H1 (cell line): ENCODE measurements around the gene CDC5L. TPM values are rescaled to one million over a fixed set of nuclear protein-coding genes. Genes with fewer than 3 reads are reported as not detected.

ENCODE experiments used
- CTCF ChIA-PET: fragments of 300-600 bp; sonication (Branson Sonifier 250); formaldehyde crosslinking; loops from one replicate; lab custom pipeline; 2021; ENCODE audit not compliant: partially characterized antibody; lab: Charles Lee
- POLR2A ChIA-PET: fragments of 300-600 bp; sonication (Branson Sonifier 250); formaldehyde crosslinking; loops from one replicate; lab custom pipeline; 2021; ENCODE audit warnings: inconsistent platforms; ENCODE audit not compliant: partially characterized antibody; lab: Charles Lee
- DNase-seq, 2 experiments: peaks; one replicate each; pipeline versions ENCODE4 v3.0.0 to v3.0.0-alpha.2; 2010 to 2022; ENCODE audit warnings: low spot score in 2 of 2, low read depth in 1 of 2, mixed read lengths in 1 of 2
- FAIRE-seq: peaks from 2 replicates; lab custom pipeline; 2011; peaks lifted over from hg19 to GRCh38; lab: Jason Lieb, UNC
- H2AFZ ChIP-seq: 2 replicates; pipeline ENCODE4 v1.8.1; 2012; ENCODE audit warnings: low read length, inconsistent platforms
- H2AK5ac ChIP-seq: 2 replicates; pipeline ENCODE4 v1.6.1; 2013; ENCODE audit warnings: low read depth, low read length
- H2BK120ac ChIP-seq: replicated peaks from 2 replicates; pipeline ENCODE3; 2013; ENCODE audit warnings: low read depth, low read length, inconsistent platforms
- H2BK12ac ChIP-seq: 2 replicates; pipeline ENCODE4 v1.6.1; 2013; ENCODE audit warnings: low read depth, low read length
- H2BK15ac ChIP-seq: 2 replicates; pipeline ENCODE4 v1.6.1; 2013; ENCODE audit warnings: low read length
- H2BK20ac ChIP-seq: 2 replicates; pipeline ENCODE4 v1.6.1; 2013; ENCODE audit warnings: low read length
- H2BK5ac ChIP-seq: 2 replicates; pipeline ENCODE4 v1.6.1; 2013; ENCODE audit warnings: low read depth, low read length
- H3K14ac ChIP-seq: 2 replicates; pipeline ENCODE4 v1.6.1; 2013; ENCODE audit warnings: inconsistent platforms; ENCODE audit not compliant: insufficient read length
- H3K18ac ChIP-seq: 2 replicates; pipeline ENCODE4 v1.6.1; 2013; ENCODE audit warnings: low read length; ENCODE audit errors: extremely low read depth
- H3K23ac ChIP-seq: 2 replicates; pipeline ENCODE4 v1.6.1; 2013; ENCODE audit warnings: inconsistent platforms; ENCODE audit not compliant: insufficient read length
- H3K23me2 ChIP-seq: 2 replicates; pipeline ENCODE4 v1.6.1; 2013; ENCODE audit warnings: low read depth, low read length
- H3K27ac ChIP-seq: 2 replicates; pipeline ENCODE4 v1.6.1; 2011; ENCODE audit warnings: low read depth, low read length, inconsistent platforms
- H3K27me3 ChIP-seq, 4 experiments: replicated peaks in 1 of 4; 1 replicate in 1 of 4; 2 replicates in 3 of 4; pipeline versions ENCODE4 v1.6.1 to v1.8.1; 2011 to 2013; ENCODE audit warnings: low read length in 3 of 4, mild to moderate bottlenecking in 3 of 4, inconsistent platforms in 2 of 4, mixed read lengths in 2 of 4, moderate library complexity in 1 of 4; ENCODE audit not compliant: control insufficient read depth in 3 of 4, insufficient read depth in 3 of 4; ENCODE audit errors: extremely low read depth in 1 of 4
- H3K36me3 ChIP-seq, 4 experiments: 2 replicates each; pipeline versions ENCODE4 v1.6.1 to v1.8.1; 2011 to 2013; ENCODE audit warnings: mild to moderate bottlenecking in 4 of 4, low read length in 3 of 4, moderate library complexity in 2 of 4, control low read depth in 1 of 4, inconsistent platforms in 1 of 4; ENCODE audit not compliant: insufficient read depth in 4 of 4, control insufficient read depth in 2 of 4
- H3K4ac ChIP-seq: replicated peaks from 2 replicates; pipeline ENCODE3; 2013; ENCODE audit warnings: low read length, low read depth, mixed read lengths, inconsistent platforms; ENCODE audit not compliant: insufficient read length
- H3K4me1 ChIP-seq, 4 experiments: replicated peaks in 1 of 4; 1 replicate in 1 of 4; 2 replicates in 3 of 4; pipeline versions ENCODE4 v1.6.1 to v1.8.1; 2011 to 2013; ENCODE audit warnings: low read length in 3 of 4, inconsistent platforms in 2 of 4, mixed read lengths in 1 of 4; ENCODE audit not compliant: insufficient read depth in 4 of 4, control insufficient read depth in 3 of 4
- H3K4me2 ChIP-seq, 2 experiments: 2 replicates each; pipeline versions ENCODE4 v1.6.1 to v1.8.1; 2011 to 2013; ENCODE audit warnings: low read depth in 2 of 2, low read length in 2 of 2, control low read depth in 1 of 2, inconsistent platforms in 1 of 2, mild to moderate bottlenecking in 1 of 2; ENCODE audit not compliant: insufficient read depth in 1 of 2
- H3K4me3 ChIP-seq, 4 experiments: fragments of 200-600, 300-600 bp in 1 of 4; sonication (generic), shearing (Covaris generic), sonication (Bioruptor Twin) in 1 of 4; 2 replicates each; pipeline versions ENCODE4 v1.5.1 to v1.8.1; 2011 to 2016; ENCODE audit warnings: low read length in 4 of 4, low read depth in 3 of 4, control low read depth in 2 of 4, inconsistent platforms in 2 of 4, mild to moderate bottlenecking in 2 of 4, mixed read lengths in 1 of 4, moderate library complexity in 1 of 4; ENCODE audit not compliant: insufficient read depth in 2 of 4; ENCODE audit errors: extremely low read depth in 1 of 4
- H3K56ac ChIP-seq: replicated peaks from 2 replicates; pipeline ENCODE3; 2013; ENCODE audit warnings: low read depth, mild to moderate bottlenecking, mixed read lengths, low read length, inconsistent platforms; ENCODE audit not compliant: insufficient read length
- H3K79me1 ChIP-seq: 2 replicates; pipeline ENCODE4 v1.6.1; 2013; ENCODE audit warnings: low read depth, low read length, control low read depth
- H3K79me2 ChIP-seq, 2 experiments: 2 replicates each; pipeline versions ENCODE4 v1.6.1 to v1.8.1; 2012 to 2013; ENCODE audit warnings: low read length in 2 of 2, mild to moderate bottlenecking in 2 of 2, inconsistent platforms in 1 of 2; ENCODE audit not compliant: insufficient read depth in 2 of 2, control insufficient read depth in 1 of 2
- H3K9ac ChIP-seq, 4 experiments: replicated peaks in 1 of 4; 1 replicate in 1 of 4; 2 replicates in 3 of 4; pipeline versions ENCODE4 v1.6.1 to v1.8.1; 2011 to 2013; ENCODE audit warnings: low read depth in 3 of 4, low read length in 3 of 4, control low read depth in 2 of 4, mild to moderate bottlenecking in 2 of 4, moderate library complexity in 2 of 4, inconsistent platforms in 1 of 4; ENCODE audit errors: extremely low read depth in 1 of 4
- H3K9me3 ChIP-seq, 2 experiments: 2 replicates each; pipeline versions ENCODE4 v1.6.1 to v1.8.1; 2012 to 2013; ENCODE audit warnings: mild to moderate bottlenecking in 2 of 2, moderate library complexity in 2 of 2, control low read depth in 1 of 2, inconsistent platforms in 1 of 2, low read depth in 1 of 2, low read length in 1 of 2, mixed read lengths in 1 of 2; ENCODE audit not compliant: insufficient read depth in 2 of 2
- H4K20me1 ChIP-seq, 2 experiments: replicated peaks in 1 of 2; 2 replicates each; pipeline versions ENCODE3 to v1.8.1; 2011 to 2013; ENCODE audit warnings: inconsistent platforms in 2 of 2, low read length in 2 of 2, mild to moderate bottlenecking in 1 of 2; ENCODE audit not compliant: insufficient read depth in 2 of 2, control insufficient read depth in 1 of 2
- H4K5ac ChIP-seq: 2 replicates; pipeline ENCODE4 v1.6.1; 2013; ENCODE audit warnings: low read length, low read depth, mixed read lengths, inconsistent platforms; ENCODE audit not compliant: insufficient read length
- H4K8ac ChIP-seq: 2 replicates; pipeline ENCODE4 v1.8.0; 2013; ENCODE audit warnings: mild to moderate bottlenecking, moderate library complexity, low read length, inconsistent platforms; ENCODE audit not compliant: insufficient read depth; ENCODE audit errors: extremely low read depth
- H4K91ac ChIP-seq: replicated peaks from 2 replicates; pipeline ENCODE3; 2013; ENCODE audit warnings: low read length, mixed read lengths, inconsistent platforms; ENCODE audit not compliant: insufficient read length
- BACH1 ChIP-seq: IDR thresholded peaks from 2 replicates; pipeline ENCODE4 v1.6.1; 2012; ENCODE audit warnings: low read length, improper control_type of control experiment
- CTBP2 ChIP-seq: IDR thresholded peaks from 2 replicates; pipeline ENCODE4 v1.7.0; 2011; ENCODE audit warnings: borderline replicate concordance, mild to moderate bottlenecking, moderate library complexity, mixed read lengths, low read length; ENCODE audit not compliant: insufficient read depth, insufficient read length
- EGR1 ChIP-seq: IDR thresholded peaks from 2 replicates; pipeline ENCODE4 v1.6.1; 2011; ENCODE audit warnings: low read depth, low read length, borderline replicate concordance
- GABPA ChIP-seq: IDR thresholded peaks from 2 replicates; pipeline ENCODE4 v1.6.1; 2011; ENCODE audit warnings: mild to moderate bottlenecking, low read length, moderate library complexity, borderline replicate concordance; ENCODE audit not compliant: insufficient read depth
- JUND ChIP-seq: IDR thresholded peaks from 2 replicates; pipeline ENCODE4 v1.6.1; 2011; ENCODE audit warnings: mild to moderate bottlenecking, improper control_type of control experiment, low read length
- KDM4A ChIP-seq: IDR thresholded peaks from one replicate; pipeline ENCODE4 v1.7.1; 2012; ENCODE audit warnings: low read depth, mild to moderate bottlenecking, moderate library complexity, low read length, inconsistent platforms; ENCODE audit not compliant: severe bottlenecking
- RFX5 ChIP-seq: IDR thresholded peaks from 2 replicates; pipeline ENCODE4 v1.6.1; 2011; ENCODE audit warnings: low read depth, low read length, improper control_type of control experiment, borderline replicate concordance
- SUZ12 ChIP-seq: fragments of 200-600 bp; sonication (generic); IDR thresholded peaks from 2 replicates; pipeline ENCODE4 v1.6.1; 2012; ENCODE audit warnings: mild to moderate bottlenecking, inconsistent platforms, low read length, moderate library complexity, mixed read lengths
- TCF12 ChIP-seq: IDR thresholded peaks from 2 replicates; pipeline ENCODE4 v1.6.1; 2011; ENCODE audit warnings: low read depth, mild to moderate bottlenecking, low read length
- TEAD4 ChIP-seq: IDR thresholded peaks from 2 replicates; pipeline ENCODE4 v1.6.1; 2012; ENCODE audit warnings: low read depth, low read length, inconsistent platforms, mixed read lengths
- USF2 ChIP-seq: IDR thresholded peaks from 2 replicates; pipeline ENCODE4 v1.6.1; 2011; ENCODE audit warnings: low read length, improper control_type of control experiment
- WGBS, 2 experiments: shearing (Covaris generic) in 1 of 2; methylation state at CpG; one replicate each; pipeline versions ENCODE4 v1.1.6 to v1.1.7; 2013 to 2015; ENCODE audit warnings: low lambda C conversion rate in 2 of 2, mixed read lengths in 2 of 2, inconsistent platforms in 1 of 2, low coverage in 1 of 2, missing lambda C conversion rate in 1 of 2; ENCODE audit not compliant: insufficient replicate concordance in 2 of 2, insufficient coverage in 1 of 2, insufficient read length in 1 of 2; ENCODE audit errors: extremely low coverage in 1 of 2, missing lambda C conversion rate in 1 of 2; 5-methylcytosine and 5-hydroxymethylcytosine counted together
- polyA plus RNA-seq, 7 experiments: library from polyadenylated mRNA; depleted of rRNA in 3 of 7; stranded (reverse) in 5 of 7; unstranded in 2 of 7; fragments of >200 nt in 5 of 7; fragments of 200-250 nt in 2 of 7; gene quantifications; 1 replicate in 5 of 7; 2 replicates in 1 of 7; 4 replicates in 1 of 7; pipeline versions ENCODE4 v1.2.1 to v1.2.3, GENCODE V29; 2011 to 2013; ENCODE audit warnings: missing spikeins in 2 of 7, mixed read lengths in 2 of 7
- total RNA-seq: library from RNA; stranded (reverse); fragmentation: NEBNext Ultra II Directional; extraction: Animal tissue kit (Norgen Biotek cat#: 25700); gene quantifications from 2 replicates; pipeline ENCODE4 v1.2.1, GENCODE V29; 2021

Gene CDC5L
- total and polyA plus RNA-seq, 2 of the 8 experiments (the other 6 are each of a cell fraction or from before 2014, with no cell fraction given), result 8.4 to 32.8 TPM

- Histone ChIP-seq H3K27ac (no peak overlapping the region), H4K91ac (no peak overlapping the region), H3K9me3 (no peaks in the 10 kb centered on the region; a peak in 2 of 4 replicates), H2BK12ac (no peak overlapping the region), H4K8ac (no peak overlapping the region), H3K23ac (no peak overlapping the region), H3K56ac (no peak overlapping the region), H3K14ac (no peak overlapping the region), H3K4me3 (no peak overlapping the region), H3K18ac (no peak overlapping the region), H4K20me1 (peaks cover 0 to 2% of the 10 kb centered on the region in 2 experiments), H2AFZ (no peak overlapping the region), H3K79me2 (0 out of 4 replicates have a peak, but pooled peaks cover 0 to 10% of the 10 kb centered on the region in 2 experiments), H3K4ac (no peak overlapping the region), H3K9ac (no peak overlapping the region), H3K23me2 (peaks cover 2% of the 10 kb centered on the region; the same call in 1 of the 2 replicates), H3K27me3 (no peaks in the 10 kb centered on the region), H2AK5ac (no peak overlapping the region), H2BK120ac (no peak overlapping the region), H3K79me1 (peaks cover 3% of the 10 kb centered on the region; the same call in 1 of the 2 replicates), H2BK5ac (no peak overlapping the region), H2BK15ac (no peak overlapping the region), H4K5ac (no peak overlapping the region), H3K4me2 (no peak overlapping the region), H3K4me1 (no peaks in the 10 kb centered on the region), H2BK20ac (no peak overlapping the region)
- DNase-seq (no peak), FAIRE-seq (no peak)
- POLR2A ChIA-PET, result interaction anchor here (0.6 kb wide), 1 partner anchor 27 kb away, joined by 3 read pairs; no protein-coding TSS in a partner anchor
- CTCF ChIA-PET, result interaction anchor here (0.6 to 1.7 kb wide), 4 partner anchors 12 to 185 kb away, joined by 3 to 8 read pairs (median 5); no protein-coding TSS in a partner anchor
- no peak for TF ChIP-seq BACH1
- TF ChIP-seq RFX5, result no peak
- TF ChIP-seq GABPA, result no peak
- TF ChIP-seq CTBP2, result no peak
- TF ChIP-seq JUND, result no peak
- no peak for TF ChIP-seq TCF12
- TF ChIP-seq TEAD4, result no peak
- no peak for TF ChIP-seq EGR1
- TF ChIP-seq USF2, result no peak
- TF ChIP-seq KDM4A, result no peak
- no peak for TF ChIP-seq SUZ12
- TF ChIP-seq, all 59 proteins: peak for 0
- H3K36me3 ChIP-seq, result peaks cover 0 to 10% (median 7%) of the 10 kb centered on the region in 4 experiments; a peak in 4 of 8 replicates
- WGBS, 2 experiments, result 94% methylated on average over 5 of the region's 5 CpGs; no CpG with 5 or more reads in 1 of the 2 experiments
Observed at GRCh38 chr6:44441091-44441855, 53.8 kb downstream of the CDC5L start.
